NT2/D1 (cell line): ENCODE measurements around the gene DNAJC5G.

Source experiments
- SUZ12 ChIP-seq: IDR thresholded peaks from 2 replicates; pipeline ENCODE4 v1.6.1; 2011; ENCODE audit not compliant: insufficient read length, insufficient read depth; ENCODE audit errors: extremely low read depth
- YY1 ChIP-seq: IDR thresholded peaks from 2 replicates; pipeline ENCODE4 v1.6.1; 2011; ENCODE audit not compliant: insufficient read length, insufficient read depth

DNA sequence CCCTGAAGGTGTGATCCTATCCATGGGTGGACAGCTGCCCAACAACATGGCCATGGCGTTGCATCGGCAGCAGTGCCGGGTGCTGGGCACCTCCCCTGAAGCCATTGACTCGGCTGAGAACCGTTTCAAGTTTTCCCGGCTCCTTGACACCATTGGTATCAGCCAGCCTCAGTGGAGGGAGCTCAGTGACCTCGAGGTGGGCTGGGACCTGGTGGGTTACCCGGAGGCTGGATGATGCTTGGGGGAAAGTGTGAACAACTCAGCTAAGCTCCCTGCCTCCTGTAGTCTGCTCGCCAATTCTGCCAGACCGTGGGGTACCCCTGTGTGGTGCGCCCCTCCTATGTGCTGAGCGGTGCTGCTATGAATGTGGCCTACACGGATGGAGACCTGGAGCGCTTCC is 41.9 kb upstream of the DNAJC5G start:
- TF ChIP-seq SUZ12: no peak
- no peak for TF ChIP-seq YY1
